Measurements from ENCODE around the gene ANGPTL1.
"Not testable (repeated sequence)": the region's sequence is repeated elsewhere in the genome, so short reads cannot be mapped to it uniquely, and the experiment has no call there.

ANGPTL1 gene

DNA sequence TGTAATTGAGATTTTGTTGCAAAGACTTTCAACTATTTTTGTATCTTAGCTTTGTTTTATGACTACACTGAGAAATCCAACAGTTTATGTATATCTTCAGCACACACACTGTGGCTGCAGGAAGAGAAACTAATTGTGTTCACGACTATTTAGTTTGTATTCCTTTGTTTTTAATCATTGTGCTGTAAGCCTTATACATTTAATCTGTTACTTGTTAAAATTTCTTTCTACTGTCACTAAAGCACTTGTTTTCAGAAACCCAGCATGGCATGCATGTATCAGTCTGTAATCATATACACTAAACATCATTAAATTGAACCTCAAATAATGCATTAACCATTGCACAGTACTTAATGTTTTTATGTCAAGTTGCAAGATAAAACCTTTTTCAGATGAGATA, 656 bp downstream of the ANGPTL1 start:
- DNase-seq = no peak
- in situ Hi-C loops (cut with HindIII; ENCODE audit: low pct_ligation_motif_present, low pct_unique_long_range_greater_than_20kb, low sequenced_read_pairs) = no loop called here

DNA sequence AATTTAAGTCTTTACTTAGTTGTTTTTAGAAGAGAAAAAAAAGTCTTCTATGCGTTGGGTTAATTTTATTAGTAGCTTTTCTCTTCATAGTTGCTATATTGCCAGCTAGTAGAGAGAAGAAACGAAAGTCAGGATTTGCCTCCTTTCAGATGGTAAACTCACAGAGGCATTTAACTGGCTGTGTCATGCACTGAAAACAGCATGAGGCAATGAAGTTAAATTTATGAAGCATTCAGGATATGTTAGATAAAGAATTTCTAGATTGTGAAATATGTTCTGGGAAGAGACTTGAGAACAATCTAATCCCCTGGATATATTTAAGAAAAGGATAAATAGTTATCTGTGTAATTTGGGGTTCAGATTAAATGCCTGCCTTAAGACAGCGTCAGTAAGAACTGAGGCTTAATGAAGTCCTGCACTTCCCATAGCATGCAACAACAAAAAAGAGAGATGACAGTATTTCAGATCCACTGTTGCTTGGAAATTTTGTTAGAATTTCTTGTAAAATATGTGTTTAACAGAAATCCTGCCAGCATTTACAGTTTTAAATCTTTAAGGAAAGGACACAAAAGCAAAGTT, 1.7 kb downstream of the ANGPTL1 start:
- in situ Hi-C loops (cut with HindIII; ENCODE audit: low pct_ligation_motif_present, low pct_unique_long_range_greater_than_20kb, low sequenced_read_pairs) = no loop called here
- no peak for DNase-seq

- no peak for DNase-seq
- in situ Hi-C loops (cut with HindIII; ENCODE audit: low pct_ligation_motif_present, low pct_unique_long_range_greater_than_20kb, low sequenced_read_pairs) = no loop called here
These were observed 2.2 kb downstream of the ANGPTL1 start for GRCh38 chr1:178868706-178869105.

GRCh38 chr1:178867670-178868069, 3.2 kb downstream of the ANGPTL1 start:
- in situ Hi-C loops (cut with HindIII; ENCODE audit: low pct_ligation_motif_present, low pct_unique_long_range_greater_than_20kb, low sequenced_read_pairs) = no loop called here
- DNase-seq = no peak

GRCh38 chr1:178864326-178864725, 6.6 kb downstream of the ANGPTL1 start:
- no peak for DNase-seq
- in situ Hi-C loops (cut with HindIII; ENCODE audit: low pct_ligation_motif_present, low pct_unique_long_range_greater_than_20kb, low sequenced_read_pairs) = no loop called here

GRCh38 chr1:178862864-178863263, 8.0 kb downstream of the ANGPTL1 start:
- in situ Hi-C loops (cut with HindIII; ENCODE audit: low pct_ligation_motif_present, low pct_unique_long_range_greater_than_20kb, low sequenced_read_pairs) = no loop called here
- no peak for DNase-seq

- in situ Hi-C loops (cut with HindIII; ENCODE audit: low pct_ligation_motif_present, low pct_unique_long_range_greater_than_20kb, low sequenced_read_pairs) = no loop called here
- no peak for DNase-seq
These were observed 8.5 kb downstream of the ANGPTL1 start for GRCh38 chr1:178862416-178862815.

DNA sequence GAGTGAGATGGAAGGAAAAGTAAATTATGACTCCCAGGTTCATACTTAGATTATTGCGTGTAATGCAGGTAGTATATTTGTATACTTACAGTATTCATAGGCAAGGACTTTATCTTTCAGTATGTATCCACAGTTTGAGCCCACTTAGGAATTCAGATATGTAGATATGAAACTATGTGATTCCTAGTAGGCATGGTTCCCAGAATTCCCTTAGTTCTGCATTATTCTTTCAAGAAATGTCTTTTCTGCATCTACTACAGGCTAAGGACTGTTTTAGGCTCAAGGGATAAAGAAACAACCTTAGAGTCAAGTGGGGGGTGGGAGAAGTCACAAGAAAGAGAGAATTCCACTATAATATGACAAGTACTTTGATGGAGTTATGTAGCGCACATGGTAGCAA, 13.8 kb downstream of the ANGPTL1 start:
- no peak for DNase-seq
- in situ Hi-C loops (cut with HindIII; ENCODE audit: low pct_ligation_motif_present, low pct_unique_long_range_greater_than_20kb, low sequenced_read_pairs) = no loop called here

DNA sequence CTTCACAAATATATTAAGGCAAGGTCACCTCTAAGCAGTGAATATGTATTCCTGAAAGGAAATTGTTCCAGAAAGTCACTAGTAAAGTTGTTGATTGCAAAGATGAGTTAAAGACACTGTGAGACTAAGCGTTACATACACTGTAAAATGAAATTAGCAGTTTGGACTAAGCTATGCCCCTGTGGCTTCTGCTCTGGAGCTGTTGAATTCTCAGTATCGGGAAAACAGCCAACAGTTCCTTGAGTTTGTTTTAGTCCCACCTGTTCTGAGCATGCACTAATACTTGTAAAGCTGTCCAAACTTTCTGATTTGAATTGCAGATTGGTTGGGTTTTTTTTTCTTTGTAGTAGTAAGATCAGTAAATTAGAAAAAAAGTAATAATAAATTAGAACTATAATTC, 21.0 kb downstream of the ANGPTL1 start:
- in situ Hi-C loops (cut with HindIII; ENCODE audit: low pct_ligation_motif_present, low pct_unique_long_range_greater_than_20kb, low sequenced_read_pairs) = no loop called here
- DNase-seq = no peak

GRCh38 chr1:178847919-178848318, 23.0 kb downstream of the ANGPTL1 start:
- in situ Hi-C loops (cut with HindIII; ENCODE audit: low pct_ligation_motif_present, low pct_unique_long_range_greater_than_20kb, low sequenced_read_pairs); DNase-seq: not testable (repeated sequence)

DNA sequence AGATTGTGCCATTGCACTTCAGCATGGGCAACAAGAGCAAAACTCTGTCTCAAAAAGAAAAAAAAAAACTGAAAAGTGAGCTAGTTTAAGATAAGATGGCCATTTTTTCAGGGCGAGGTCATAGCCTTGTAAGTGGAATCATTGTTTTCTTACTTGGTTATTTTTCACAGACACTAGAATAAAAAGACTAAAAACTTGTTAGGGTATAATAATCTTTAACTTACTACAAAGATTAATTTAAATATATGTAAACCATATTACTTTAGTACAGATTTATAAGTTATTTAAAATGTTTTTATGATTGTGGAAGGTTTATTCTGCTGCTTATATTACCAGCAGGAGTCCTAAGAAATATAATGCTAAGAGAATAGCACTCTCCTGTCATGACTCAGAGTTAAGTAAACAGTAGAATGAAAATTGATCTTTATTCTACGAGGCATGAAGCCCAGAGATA, 23.5 kb downstream of the ANGPTL1 start:
- DNase-seq = peak; percentile 39
- in situ Hi-C loops (cut with HindIII; ENCODE audit: low pct_ligation_motif_present, low pct_unique_long_range_greater_than_20kb, low sequenced_read_pairs) = no loop called here

- in situ Hi-C loops (cut with HindIII; ENCODE audit: low pct_ligation_motif_present, low pct_unique_long_range_greater_than_20kb, low sequenced_read_pairs) = no loop called here
- no peak for DNase-seq
These were observed 24.6 kb downstream of the ANGPTL1 start for GRCh38 chr1:178846306-178846705.

DNA sequence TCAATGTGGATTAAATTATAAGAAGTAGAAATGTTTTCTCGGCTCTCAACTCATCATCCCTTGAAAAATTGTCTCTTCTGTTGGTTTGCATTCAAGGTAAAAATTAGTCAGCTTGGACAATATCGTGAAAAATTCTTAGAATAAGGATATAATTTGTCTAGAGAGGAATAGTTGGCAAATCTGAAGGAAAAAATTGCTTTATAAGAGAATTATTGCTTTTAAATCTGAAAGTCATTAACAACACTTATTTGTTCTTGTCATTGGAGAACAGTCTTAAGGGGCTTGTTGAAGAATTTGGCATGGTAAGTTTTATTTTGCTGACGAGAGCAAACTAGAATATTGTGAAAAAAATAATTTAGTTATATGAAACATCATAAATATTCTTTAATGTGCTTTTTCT, 26.4 kb downstream of the ANGPTL1 start:
- in situ Hi-C loops (cut with HindIII; ENCODE audit: low pct_ligation_motif_present, low pct_unique_long_range_greater_than_20kb, low sequenced_read_pairs) = no loop called here
- DNase-seq = no peak

DNA sequence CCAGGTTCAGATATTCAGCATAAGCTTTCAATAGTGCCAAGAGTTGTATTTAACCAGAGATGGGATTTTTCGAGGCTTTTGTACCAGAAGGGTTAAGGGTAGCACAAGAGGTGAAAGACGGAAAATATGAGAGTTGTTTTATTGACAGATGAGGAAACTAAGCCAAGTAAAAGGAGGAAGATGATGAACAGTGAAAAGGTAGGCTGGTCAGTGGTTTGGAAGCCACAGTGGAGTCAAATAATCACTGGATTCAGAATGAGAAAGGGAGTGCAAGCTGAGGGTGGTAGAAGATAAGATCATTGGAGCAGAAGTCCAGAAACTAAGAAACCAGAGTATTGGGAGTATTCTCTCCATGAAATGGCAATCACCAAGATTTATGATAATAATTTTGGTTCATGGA, 45.7 kb downstream of the ANGPTL1 start:
- no peak for DNase-seq
- in situ Hi-C loops (cut with HindIII; ENCODE audit: low pct_ligation_motif_present, low pct_unique_long_range_greater_than_20kb, low sequenced_read_pairs) = no loop called here

DNA sequence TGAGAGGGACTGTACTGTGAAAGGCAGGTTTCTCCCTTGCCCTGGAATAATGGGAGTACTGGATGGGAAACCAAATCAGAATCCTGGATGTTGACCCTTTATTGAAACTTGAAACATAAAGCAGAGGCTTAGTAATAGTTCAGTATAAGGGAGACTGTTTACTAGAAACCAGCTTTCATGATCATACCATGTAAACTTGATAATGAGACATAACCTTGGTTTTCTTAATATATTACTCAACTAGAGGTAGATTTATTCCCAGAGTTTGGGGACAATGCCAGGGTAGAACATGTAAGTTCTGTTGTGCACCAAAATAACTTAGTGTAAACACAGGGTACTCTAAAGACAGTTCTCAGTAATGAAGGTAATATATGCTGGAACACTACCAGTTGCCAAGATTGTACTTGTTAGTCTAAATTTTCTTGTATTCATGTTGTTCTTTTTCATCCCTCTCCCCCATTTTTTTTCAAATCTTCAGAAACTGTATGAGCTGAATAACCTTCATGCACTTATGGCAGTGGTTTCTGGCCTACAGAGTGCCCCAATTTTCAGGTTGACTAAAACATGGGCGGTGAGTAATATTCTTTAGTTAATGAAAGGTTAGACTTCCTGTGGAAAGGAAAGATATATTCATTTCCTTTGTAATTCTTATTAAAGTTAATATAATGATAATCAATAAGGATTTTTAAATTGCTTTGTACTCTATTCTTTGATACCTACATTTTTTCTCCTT, 49.6 kb downstream of the ANGPTL1 start:
- in situ Hi-C loops (cut with HindIII; ENCODE audit: low pct_ligation_motif_present, low pct_unique_long_range_greater_than_20kb, low sequenced_read_pairs) = no loop called here

DNA sequence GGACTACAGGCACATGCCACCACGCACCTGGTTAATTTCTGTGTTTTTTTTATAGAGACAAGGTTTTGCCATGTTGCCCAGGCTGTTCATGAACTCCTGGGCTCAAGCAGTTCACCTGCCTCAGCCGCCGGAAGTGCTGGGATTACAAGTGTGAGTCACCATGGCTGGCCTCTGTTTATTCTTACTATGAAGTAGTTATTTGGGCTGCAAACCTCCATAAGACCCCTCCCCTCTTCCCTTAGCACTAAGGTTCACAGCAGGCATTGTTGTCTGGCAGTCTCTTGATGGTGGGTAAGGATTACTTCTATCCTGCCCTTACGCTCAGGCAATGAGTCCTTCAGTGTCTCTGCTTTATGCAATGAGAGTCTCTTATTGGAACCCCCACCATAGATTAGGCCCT, 51.8 kb downstream of the ANGPTL1 start:
- in situ Hi-C loops (cut with HindIII; ENCODE audit: low pct_ligation_motif_present, low pct_unique_long_range_greater_than_20kb, low sequenced_read_pairs) = no loop called here
- no peak for DNase-seq

More for the DNA sequence above, 49.6 kb downstream of the ANGPTL1 start:
- DNase-seq = no peak

- no peak for DNase-seq
- in situ Hi-C loops (cut with HindIII; ENCODE audit: low pct_ligation_motif_present, low pct_unique_long_range_greater_than_20kb, low sequenced_read_pairs) = no loop called here
These were observed 52.5 kb downstream of the ANGPTL1 start for GRCh38 chr1:178818416-178818815.

DNA sequence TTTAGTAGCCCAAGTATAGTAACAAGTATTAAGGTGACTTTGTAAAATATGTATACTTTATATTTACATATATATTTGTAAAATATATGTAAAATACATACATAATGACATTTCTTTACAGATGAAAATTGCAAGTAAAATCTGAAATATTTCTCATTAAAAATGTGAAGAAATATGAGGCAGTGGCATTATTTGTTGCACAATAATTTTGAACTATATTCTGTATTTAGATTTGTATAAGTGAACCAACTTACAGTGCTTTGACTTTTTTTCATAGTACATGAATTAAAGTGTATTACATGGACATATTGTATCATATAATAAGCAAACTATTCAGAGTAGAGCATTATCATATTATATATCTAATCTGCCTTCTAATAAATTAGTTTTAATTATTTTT, 60.3 kb downstream of the ANGPTL1 start:
- in situ Hi-C loops (cut with HindIII; ENCODE audit: low pct_ligation_motif_present, low pct_unique_long_range_greater_than_20kb, low sequenced_read_pairs) = no loop called here
- no peak for DNase-seq

DNA sequence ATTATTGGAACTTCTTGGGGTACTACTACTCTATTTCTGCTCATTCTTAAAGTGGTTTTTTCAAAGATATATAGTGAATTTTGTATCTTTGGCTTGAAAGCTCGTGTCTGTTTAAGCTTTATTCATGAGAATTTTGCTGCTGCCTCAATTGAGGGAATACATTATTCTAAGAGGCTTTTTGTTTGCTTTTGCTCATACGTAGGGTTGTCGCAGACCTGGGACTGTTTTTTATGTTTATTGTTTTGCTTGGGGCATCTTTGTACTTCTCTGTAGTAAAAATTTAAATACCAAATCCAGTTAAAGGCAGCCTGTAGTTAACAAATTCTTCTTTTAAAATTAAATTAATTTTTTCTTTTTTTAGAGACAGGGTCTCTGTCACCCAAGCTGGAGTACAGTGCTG, 62.3 kb downstream of the ANGPTL1 start:
- in situ Hi-C loops (cut with HindIII; ENCODE audit: low pct_ligation_motif_present, low pct_unique_long_range_greater_than_20kb, low sequenced_read_pairs) = no loop called here
- DNase-seq = no peak

GRCh38 chr1:178806665-178807300, 64.1 kb downstream of the ANGPTL1 start:
- in situ Hi-C loops (cut with HindIII; ENCODE audit: low pct_ligation_motif_present, low pct_unique_long_range_greater_than_20kb, low sequenced_read_pairs) = no loop called here
- DNase-seq = no peak

Measured in ACHN (cell line).